NAMALWA (cell line): ENCODE data around the gene SRRM5.
A peak's percentile ranks its signal among the peaks of the same experiment; 100 is the strongest.
"Not testable (repeated sequence)": the region's sequence is repeated elsewhere in the genome, so short reads cannot be mapped to it uniquely, and the experiment has no call there.

Source experiments
- DNase-seq: peaks from one replicate; pipeline ENCODE4 v3.0.0-alpha.2; 2015; ENCODE audit warnings: low spot score

SRRM5 gene

GRCh38 chr19:43618921-43619261 is 7.0 kb downstream of the SRRM5 start:
- peak; percentile 59 for DNase-seq

GRCh38 chr19:43619262-43620060 is 7.6 kb downstream of the SRRM5 start, which contains the start of gene ZNF428:
ZNF428 (minus strand) TSS chr19:43619629; CDS start chr19:43614304, 5,325 bp downstream.
- DNase-seq, result peak; percentile 90

GRCh38 chr19:43620061-43621001 is 8.4 kb downstream of the SRRM5 start:
- no peak for DNase-seq

- DNase-seq, result no peak
Observed at GRCh38 chr19:43622070-43622469, 10.2 kb downstream of the SRRM5 start.

- no peak for DNase-seq
Observed at GRCh38 chr19:43622956-43623355, 11.1 kb downstream of the SRRM5 start.

GRCh38 chr19:43623889-43624670 is 12.2 kb downstream of the SRRM5 start:
- DNase-seq, result no peak

- DNase-seq, result peak; percentile 93
Observed at GRCh38 chr19:43624933-43625332, 13.0 kb downstream of the SRRM5 start.

- DNase-seq, result no peak
Observed at GRCh38 chr19:43625918-43626579, 14.2 kb downstream of the SRRM5 start.

- DNase-seq, result no peak
Observed at GRCh38 chr19:43626838-43627237, 14.9 kb downstream of the SRRM5 start.

GRCh38 chr19:43628646-43629326 is 16.9 kb downstream of the SRRM5 start:
- DNase-seq, result no peak

- DNase-seq, result no peak
Observed at GRCh38 chr19:43631491-43631890, 19.6 kb downstream of the SRRM5 start.

- no peak for DNase-seq
Observed at GRCh38 chr19:43633520-43633919, 21.6 kb downstream of the SRRM5 start.

- DNase-seq, result no peak
Observed at GRCh38 chr19:43634068-43634467, 22.2 kb downstream of the SRRM5 start.

- DNase-seq, result no peak
Observed at GRCh38 chr19:43634506-43634871, 22.6 kb downstream of the SRRM5 start.

- no peak for DNase-seq
Observed at GRCh38 chr19:43634872-43635560, 23.1 kb downstream of the SRRM5 start.

- DNase-seq, result not testable (repeated sequence)
Observed at GRCh38 chr19:43635561-43635940, 23.7 kb downstream of the SRRM5 start.

- no peak for DNase-seq
Observed at GRCh38 chr19:43636121-43636683, 24.3 kb downstream of the SRRM5 start.

- DNase-seq, result no peak
Observed at GRCh38 chr19:43638214-43638994, 26.5 kb downstream of the SRRM5 start.

- DNase-seq, result no peak
Observed at GRCh38 chr19:43638995-43639518, 27.2 kb downstream of the SRRM5 start.
